Activated CD8-positive, alpha-beta T cell treated with anti-CD3 and anti-CD28 coated beads for 36 hours (primary cell): ENCODE measurements around the gene C6orf136. TPM values are rescaled to one million over a fixed set of nuclear protein-coding genes. Genes with fewer than 3 reads are reported as not detected.

Source experiments
- ATAC-seq: fragments of 200-7000 bp; cut with Tn5 transposase; one replicate; pipeline ENCODE4 v1.10.0; 2021; ENCODE audit warnings: mild to moderate bottlenecking, moderate library complexity
- CTCF ChIA-PET: fragments of 350-600 bp; sonication (Branson Sonifier 250); formaldehyde crosslinking; loops from one replicate; lab custom pipeline; 2021; ENCODE audit warnings: antibody characterized with exemption; lab: Charles Lee
- POLR2A ChIA-PET: fragments of 350-600 bp; sonication (Branson Sonifier 250); formaldehyde crosslinking; loops from one replicate; lab custom pipeline; 2021; ENCODE audit warnings: antibody characterized with exemption; lab: Charles Lee
- DNase-seq: peaks from one replicate; pipeline ENCODE4 v3.0.0-alpha.2; 2020
- H3K27ac Mint-ChIP-seq: one replicate; pipeline ENCODE4 v1.8.0; 2021; ENCODE audit warnings: mild to moderate bottlenecking, mixed read lengths
- H3K27me3 Mint-ChIP-seq: one replicate; pipeline ENCODE4 v1.8.0; 2021; ENCODE audit warnings: mixed read lengths
- H3K36me3 Mint-ChIP-seq: one replicate; pipeline ENCODE4 v1.8.0; 2021; ENCODE audit warnings: low read depth, mixed read lengths
- H3K4me1 Mint-ChIP-seq: one replicate; pipeline ENCODE4 v1.8.0; 2021; ENCODE audit warnings: low read depth, mixed read lengths
- H3K4me3 Mint-ChIP-seq: one replicate; pipeline ENCODE4 v1.8.0; 2021; ENCODE audit warnings: mild to moderate bottlenecking, moderate library complexity, mixed read lengths
- H3K9me3 Mint-ChIP-seq: one replicate; pipeline ENCODE4 v1.8.0; 2021; ENCODE audit warnings: mixed read lengths
- intact Hi-C: fragments of 100-400 bp; cut with micrococcal nuclease; formaldehyde crosslinking; loops from one replicate; pipeline ENCODE4 v1.10.0; 2022
- total RNA-seq, 2 experiments: library from RNA; stranded (reverse); gene quantifications; one replicate each; pipeline ENCODE4 v1.2.3, GENCODE V29; 2021
- TF ChIP-seq, protein P1 (sequence below): fragments of 200-600 bp; IDR thresholded peaks from one replicate; pipeline ENCODE4 v1.8.0; 2022; ENCODE audit warnings: antibody characterized with exemption, mild to moderate bottlenecking

The C6orf136 gene
- total RNA-seq, 2 experiments from 2014 or later = 34.8 to 40.1 TPM

GRCh38 chr6:30683980-30684338, 37.0 kb downstream of the C6orf136 start:
- no peak for DNase-seq
- H3K27me3 Mint-ChIP-seq = no peaks in the 10 kb centered on the region
- peaks cover 18% of the 10 kb centered on the region for H3K4me1 Mint-ChIP-seq
- ChIA-PET CTCF (interaction anchor here (18.6 kb wide), 1 partner anchor 46 kb away, joined by 704 read pairs; the partner anchor contains the start of genes MDC1 and TUBB), POLR2A (interaction anchor here (1.1 to 15.7 kb wide), 5 partner anchors 37 to 190 kb away, joined by 3 to 500 read pairs (median 5); partner anchors contain the start of genes MDC1, MRPS18B, PPP1R10 and TUBB)
- no peak for ATAC-seq
- peaks cover 86% of the 10 kb centered on the region for H3K36me3 Mint-ChIP-seq
- no peaks in the 10 kb centered on the region for H3K9me3 Mint-ChIP-seq
- H3K4me3 Mint-ChIP-seq = peak overlapping the region; percentile 88
- peak overlapping the region; percentile 95 for H3K27ac Mint-ChIP-seq
- intact Hi-C loops = loop anchor here (5.0 kb wide), 2 partner anchors 67 to 128 kb away; partner anchors contain the start of genes MRPS18B and PPP1R10
- TF ChIP-seq, protein P1, sequence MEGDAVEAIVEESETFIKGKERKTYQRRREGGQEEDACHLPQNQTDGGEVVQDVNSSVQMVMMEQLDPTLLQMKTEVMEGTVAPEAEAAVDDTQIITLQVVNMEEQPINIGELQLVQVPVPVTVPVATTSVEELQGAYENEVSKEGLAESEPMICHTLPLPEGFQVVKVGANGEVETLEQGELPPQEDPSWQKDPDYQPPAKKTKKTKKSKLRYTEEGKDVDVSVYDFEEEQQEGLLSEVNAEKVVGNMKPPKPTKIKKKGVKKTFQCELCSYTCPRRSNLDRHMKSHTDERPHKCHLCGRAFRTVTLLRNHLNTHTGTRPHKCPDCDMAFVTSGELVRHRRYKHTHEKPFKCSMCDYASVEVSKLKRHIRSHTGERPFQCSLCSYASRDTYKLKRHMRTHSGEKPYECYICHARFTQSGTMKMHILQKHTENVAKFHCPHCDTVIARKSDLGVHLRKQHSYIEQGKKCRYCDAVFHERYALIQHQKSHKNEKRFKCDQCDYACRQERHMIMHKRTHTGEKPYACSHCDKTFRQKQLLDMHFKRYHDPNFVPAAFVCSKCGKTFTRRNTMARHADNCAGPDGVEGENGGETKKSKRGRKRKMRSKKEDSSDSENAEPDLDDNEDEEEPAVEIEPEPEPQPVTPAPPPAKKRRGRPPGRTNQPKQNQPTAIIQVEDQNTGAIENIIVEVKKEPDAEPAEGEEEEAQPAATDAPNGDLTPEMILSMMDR = no peak

GRCh38 chr6:30684386-30685156, 37.6 kb downstream of the C6orf136 start:
- ATAC-seq (no peak), DNase-seq (peak; percentile 83)
- peaks cover 21% of the 10 kb centered on the region for H3K4me1 Mint-ChIP-seq
- H3K27ac Mint-ChIP-seq = peak overlapping the region; percentile 95
- H3K9me3 Mint-ChIP-seq = no peaks in the 10 kb centered on the region
- H3K27me3 Mint-ChIP-seq = no peaks in the 10 kb centered on the region
- TF ChIP-seq, protein P1 = no peak
- intact Hi-C loops = loop anchor here (5.0 kb wide), 2 partner anchors 67 to 128 kb away; partner anchors contain the start of genes MRPS18B and PPP1R10
- POLR2A ChIA-PET = interaction anchor here (1.1 to 15.7 kb wide), 8 partner anchors 36 to 191 kb away, joined by 3 to 500 read pairs (median 4); partner anchors contain the start of genes MDC1, MRPS18B, PPP1R10 and PRR3
- CTCF ChIA-PET = interaction anchor here (18.6 kb wide), 1 partner anchor 45 kb away, joined by 704 read pairs; the partner anchor contains the start of genes MDC1 and TUBB
- H3K36me3 Mint-ChIP-seq = peaks cover 79% of the 10 kb centered on the region
- H3K4me3 Mint-ChIP-seq = peak overlapping the region; percentile 88

DNA sequence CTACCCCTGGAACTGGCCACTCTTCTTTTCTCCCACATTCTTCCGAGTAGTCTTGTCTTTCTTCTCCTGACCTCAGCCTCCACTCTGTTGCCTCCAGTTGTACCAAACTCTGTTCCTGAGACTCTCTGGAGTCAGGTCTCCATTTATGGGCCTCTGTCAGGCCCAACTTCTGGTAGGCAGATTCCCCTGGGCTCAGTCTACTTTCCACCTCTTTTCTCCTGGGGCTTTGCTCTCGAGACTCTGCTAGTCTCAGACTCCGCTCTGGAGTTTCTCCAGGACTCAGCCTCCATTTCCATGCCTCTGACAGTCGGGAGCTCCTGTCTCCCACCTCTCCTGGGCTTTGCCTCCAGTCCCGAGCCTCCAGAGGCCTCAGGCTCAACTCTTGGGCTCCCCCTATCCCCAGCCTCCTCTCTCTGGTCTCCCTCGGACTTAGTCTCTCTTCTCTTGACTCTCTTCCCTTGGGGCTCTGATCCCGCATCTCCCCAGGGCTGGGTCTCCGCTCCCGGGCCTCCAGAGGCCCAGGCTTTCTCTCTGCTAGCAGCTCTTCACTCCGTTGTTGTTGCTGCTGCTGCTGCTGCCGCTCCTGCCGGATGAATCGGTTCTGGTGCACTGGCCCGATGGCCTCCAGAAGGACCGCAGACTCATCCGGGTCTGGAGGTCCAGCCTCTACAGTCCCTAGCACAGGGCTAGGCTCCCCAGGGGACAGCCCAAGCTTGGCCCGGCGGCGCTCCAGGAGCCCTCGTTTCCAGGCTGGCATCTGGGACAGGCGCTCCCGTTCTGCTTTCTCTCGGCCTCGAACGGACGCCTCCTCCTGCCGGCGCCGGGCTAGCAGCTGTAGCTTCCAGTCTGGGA, 38.5 kb downstream of the C6orf136 start:
- Mint-ChIP-seq H3K36me3 (peaks cover 73% of the 10 kb centered on the region), H3K27ac (peak overlapping the region; percentile 88), H3K4me1 (peaks cover 30% of the 10 kb centered on the region), H3K4me3 (peak overlapping the region; percentile 88), H3K27me3 (no peaks in the 10 kb centered on the region), H3K9me3 (no peaks in the 10 kb centered on the region)
- CTCF ChIA-PET = interaction anchor here (18.6 kb wide), 1 partner anchor 44 kb away, joined by 704 read pairs; the partner anchor contains the start of genes MDC1 and TUBB
- intact Hi-C loops = no loop called here
- TF ChIP-seq, protein P1 = no peak
- POLR2A ChIA-PET = interaction anchor here (0.7 to 15.7 kb wide), 10 partner anchors 10 to 192 kb away, joined by 3 to 500 read pairs (median 4); partner anchors contain the start of genes MDC1, PRR3 and TUBB
- DNase-seq (peak; percentile 50), ATAC-seq (no peak)

DNA sequence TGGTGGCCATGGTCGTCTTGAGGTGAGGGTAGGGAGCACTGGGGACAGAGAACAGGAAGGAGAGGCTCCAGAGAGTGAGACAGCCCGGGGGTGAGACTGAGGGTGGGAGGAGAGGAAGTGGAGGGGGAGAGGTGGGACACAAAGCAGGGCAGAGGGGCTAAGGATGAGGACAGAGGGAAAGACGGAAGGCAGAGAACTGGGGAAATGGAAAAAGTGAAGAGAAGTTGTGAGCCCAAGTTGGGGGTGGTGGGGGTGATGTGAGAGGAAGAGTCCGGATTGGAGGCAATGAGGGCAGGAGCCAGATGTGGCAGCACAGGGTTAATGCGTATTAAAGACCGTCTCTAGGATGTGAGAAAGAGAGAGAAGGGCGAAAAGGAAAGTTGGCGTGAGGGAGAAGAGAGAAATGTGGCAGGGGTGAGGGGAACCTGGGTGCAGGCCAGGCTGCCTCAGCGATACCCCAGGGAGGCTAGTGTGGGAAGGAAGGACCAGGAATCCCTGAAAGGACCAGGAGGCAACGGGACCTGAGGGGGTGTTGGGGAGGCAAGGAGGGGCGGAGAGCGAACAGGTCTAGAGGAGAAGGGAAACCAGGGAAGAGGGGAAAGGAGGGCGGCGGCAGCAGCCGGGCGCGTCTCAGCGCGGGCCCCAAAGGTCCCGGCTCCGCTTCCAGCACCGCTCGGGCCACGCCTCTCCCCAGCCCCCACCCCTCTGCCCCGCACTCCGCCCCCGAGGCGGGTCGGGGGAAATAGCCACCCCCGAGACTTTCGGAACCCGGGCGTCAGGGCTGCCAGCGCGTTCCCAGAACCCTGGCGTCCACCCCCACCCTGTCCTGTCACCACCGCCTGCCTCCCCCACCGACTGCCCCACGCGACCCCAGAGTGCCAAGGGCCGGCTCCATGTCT, 39.3 kb downstream of the C6orf136 start, which contains the start of gene PPP1R18:
PPP1R18 (minus strand) TSS at position 637 of the 899 bp plus-strand sequence; CDS start at position 10, 627 bp downstream.
- intact Hi-C loops = no loop called here
- TF ChIP-seq, protein P1 = no peak
- ATAC-seq = peak; percentile 35
- Mint-ChIP-seq H3K9me3 (no peaks in the 10 kb centered on the region), H3K27ac (peak within 1 kb of the TSS; percentile 88), H3K4me1 (peaks cover 33% of the 10 kb centered on the region), H3K36me3 (peaks cover 66% of the 10 kb centered on the region), H3K4me3 (peak within 1 kb of the TSS; percentile 88), H3K27me3 (no peaks in the 10 kb centered on the region)
- CTCF ChIA-PET = interaction anchor here (18.6 kb wide), 1 partner anchor 43 kb away, joined by 704 read pairs; the partner anchor contains the start of genes MDC1 and TUBB
- POLR2A ChIA-PET = interaction anchor here (0.9 to 15.7 kb wide), 8 partner anchors 11 to 145 kb away, joined by 3 to 500 read pairs (median 4); partner anchors contain the start of genes MDC1 and TUBB
- DNase-seq = peak; percentile 91
